ENCODE results near the gene FNBP1.
"Not testable (repeated sequence)": the region's sequence is repeated elsewhere in the genome, so short reads cannot be mapped to it uniquely, and the experiment has no call there.

FNBP1 gene

GRCh38 chr9:129999141-129999510 lies 43.9 kb downstream of the FNBP1 start:
- H3K4me3 ChIP-seq (ENCODE audit: low read length): no peak overlapping the region
- DNase-seq (ENCODE audit: low read depth): no peak
- TF ChIP-seq CTCF (IDR thresholded peaks at IDR 0.05; ENCODE audit: insufficient read depth, low read depth, low read length, missing control alignments): no peak

- TF ChIP-seq CTCF (IDR thresholded peaks at IDR 0.05; ENCODE audit: insufficient read depth, low read depth, low read length, missing control alignments): no peak
- no peak for DNase-seq (ENCODE audit: low read depth)
- H3K4me3 ChIP-seq (ENCODE audit: low read length): no peak overlapping the region
Observed at GRCh38 chr9:129998491-129999140, 44.4 kb downstream of the FNBP1 start.

GRCh38 chr9:129997706-129998105 lies 45.3 kb downstream of the FNBP1 start:
- not testable (repeated sequence) for H3K4me3 ChIP-seq (ENCODE audit: low read length); DNase-seq (ENCODE audit: low read depth)

GRCh38 chr9:129996161-129996830 lies 46.7 kb downstream of the FNBP1 start:
- no peak overlapping the region for H3K4me3 ChIP-seq (ENCODE audit: low read length)
- TF ChIP-seq CTCF (IDR thresholded peaks at IDR 0.05; ENCODE audit: insufficient read depth, low read depth, low read length, missing control alignments): no peak
- DNase-seq (ENCODE audit: low read depth): no peak

GRCh38 chr9:129995409-129996160 lies 47.4 kb downstream of the FNBP1 start:
- no peak overlapping the region for H3K4me3 ChIP-seq (ENCODE audit: low read length)
- DNase-seq (ENCODE audit: low read depth): peak; percentile 88
- TF ChIP-seq CTCF (IDR thresholded peaks at IDR 0.05; ENCODE audit: insufficient read depth, low read depth, low read length, missing control alignments): no peak

- H3K4me3 ChIP-seq (ENCODE audit: low read length): no peak overlapping the region
- no peak for TF ChIP-seq CTCF (IDR thresholded peaks at IDR 0.05; ENCODE audit: insufficient read depth, low read depth, low read length, missing control alignments)
- no peak for DNase-seq (ENCODE audit: low read depth)
Observed at GRCh38 chr9:129994882-129995281, 48.1 kb downstream of the FNBP1 start.

GRCh38 chr9:129991139-129991538 lies 51.9 kb downstream of the FNBP1 start:
- not testable (repeated sequence) for DNase-seq (ENCODE audit: low read depth); H3K4me3 ChIP-seq (ENCODE audit: low read length)

Data from epithelial cell of esophagus (primary cell).